ENCODE data around the gene STK38L. TPM values are rescaled to one million over a fixed set of nuclear protein-coding genes. Genes with fewer than 3 reads are reported as not detected.
A peak's percentile ranks its signal among the peaks of the same experiment; 100 is the strongest.

The STK38L gene
- total and polyA plus RNA-seq, 10 donors = 6.4 to 39.8 (median 26.3) TPM

DNA sequence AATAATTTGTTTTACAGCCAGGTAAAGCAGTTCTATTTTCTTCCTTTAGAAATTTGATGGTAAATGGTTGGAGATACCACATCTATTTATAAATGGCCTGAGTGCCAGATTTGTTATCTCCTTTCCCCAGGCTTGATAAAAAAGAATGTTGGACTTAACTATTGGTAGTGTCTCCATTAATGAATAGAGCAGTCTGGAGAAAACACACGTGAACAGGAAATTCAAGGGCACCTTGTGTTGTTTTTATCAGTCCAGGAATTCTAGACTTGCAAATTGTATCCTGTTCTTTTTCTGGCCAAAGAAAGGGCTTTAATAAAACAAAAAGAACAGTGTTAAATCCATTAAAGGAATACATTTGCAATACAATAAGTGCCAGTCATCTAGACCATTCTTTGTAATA is 47.8 kb downstream of the STK38L start:
- peak overlapping the region in 1 of 8 donors; percentile 19 for H3K27ac ChIP-seq

DNA sequence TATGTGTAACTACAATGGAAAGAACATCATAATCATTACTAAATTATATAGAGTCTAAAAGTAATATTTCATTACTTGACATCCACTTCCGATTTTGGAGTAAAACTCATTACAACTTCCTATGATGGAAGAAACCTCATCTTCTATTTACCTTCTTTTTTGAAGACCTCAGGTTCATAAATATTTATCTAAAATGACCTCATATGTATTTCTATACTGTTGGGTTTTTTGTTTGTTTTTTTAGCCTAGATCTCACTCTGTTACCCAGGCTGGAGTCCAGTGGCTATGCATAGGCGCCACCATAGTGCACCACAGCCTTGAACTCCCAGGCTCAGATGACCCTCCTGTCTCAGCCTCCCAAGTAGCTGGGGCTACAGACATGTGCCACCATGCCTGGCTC is 48.6 kb downstream of the STK38L start:
- Histone ChIP-seq H3K36me3 (peaks cover 0 to 7% (median 0%) of the 10 kb centered on the region in 6 donors), H3K4me1 (peaks cover 0 to 24% (median 0%) of the 10 kb centered on the region in 6 donors), H3K9me3 (no peaks in the 10 kb centered on the region), H3K4me3 (no peak overlapping the region), H3K27ac (no peak overlapping the region), H3K27me3 (replicated peaks in 1 of 7) (no peaks in the 10 kb centered on the region)
- intact Hi-C loops (cut with DNase I; ENCODE audit: low total_unique reads) = no loop called here
- TF ChIP-seq POLR2AphosphoS5 (IDR thresholded peaks at IDR 0.05) (no peak), POLR2A (IDR thresholded peaks at IDR 0.05) (no peak)
- TF ChIP-seq, protein P1, sequence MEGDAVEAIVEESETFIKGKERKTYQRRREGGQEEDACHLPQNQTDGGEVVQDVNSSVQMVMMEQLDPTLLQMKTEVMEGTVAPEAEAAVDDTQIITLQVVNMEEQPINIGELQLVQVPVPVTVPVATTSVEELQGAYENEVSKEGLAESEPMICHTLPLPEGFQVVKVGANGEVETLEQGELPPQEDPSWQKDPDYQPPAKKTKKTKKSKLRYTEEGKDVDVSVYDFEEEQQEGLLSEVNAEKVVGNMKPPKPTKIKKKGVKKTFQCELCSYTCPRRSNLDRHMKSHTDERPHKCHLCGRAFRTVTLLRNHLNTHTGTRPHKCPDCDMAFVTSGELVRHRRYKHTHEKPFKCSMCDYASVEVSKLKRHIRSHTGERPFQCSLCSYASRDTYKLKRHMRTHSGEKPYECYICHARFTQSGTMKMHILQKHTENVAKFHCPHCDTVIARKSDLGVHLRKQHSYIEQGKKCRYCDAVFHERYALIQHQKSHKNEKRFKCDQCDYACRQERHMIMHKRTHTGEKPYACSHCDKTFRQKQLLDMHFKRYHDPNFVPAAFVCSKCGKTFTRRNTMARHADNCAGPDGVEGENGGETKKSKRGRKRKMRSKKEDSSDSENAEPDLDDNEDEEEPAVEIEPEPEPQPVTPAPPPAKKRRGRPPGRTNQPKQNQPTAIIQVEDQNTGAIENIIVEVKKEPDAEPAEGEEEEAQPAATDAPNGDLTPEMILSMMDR (IDR thresholded peaks at IDR 0.05 in 8 of 11, conservative IDR thresholded peaks at IDR 0.05 in 3 of 11) = no peak
- no peak for DNase-seq
- 85 to 90% (median 89%) methylated on average over 2 of the region's 2 CpGs for WGBS, 5 donors

More for the DNA sequence above, 47.8 kb downstream of the STK38L start:
- intact Hi-C loops (cut with DNase I; ENCODE audit: low total_unique reads) = no loop called here
- H3K27me3 ChIP-seq (replicated peaks in 1 of 7) = no peaks in the 10 kb centered on the region
- H3K9me3 ChIP-seq = no peaks in the 10 kb centered on the region
- H3K4me1 ChIP-seq = peaks cover 0 to 24% (median 0%) of the 10 kb centered on the region in 6 donors
- 38 to 59% (median 47%) methylated on average over 1 of the region's 1 CpG for WGBS, 5 donors
- no peaks in the 10 kb centered on the region for H3K36me3 ChIP-seq
- DNase-seq = no peak
- TF ChIP-seq POLR2A (IDR thresholded peaks at IDR 0.05) (no peak), POLR2AphosphoS5 (IDR thresholded peaks at IDR 0.05) (no peak)
- no peak overlapping the region for H3K4me3 ChIP-seq

DNA sequence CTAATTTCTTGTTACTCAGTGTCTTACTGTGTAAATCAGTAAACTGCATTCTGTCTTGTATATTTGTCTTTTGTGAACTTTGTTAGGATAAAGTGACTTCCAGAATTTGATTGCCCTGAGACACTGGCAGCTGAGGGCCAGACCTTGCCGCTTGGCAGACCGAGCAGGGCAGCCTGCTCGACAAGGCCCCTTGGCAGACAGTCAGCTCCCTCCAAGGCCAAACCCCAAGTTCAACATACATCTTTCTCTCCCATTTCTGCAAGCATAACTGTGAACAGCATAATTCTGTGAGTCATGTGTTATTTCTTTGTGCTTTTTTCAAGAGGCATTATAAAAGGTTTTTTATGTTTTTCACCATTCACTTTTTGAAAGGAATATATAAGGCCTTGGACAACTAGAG is 49.4 kb downstream of the STK38L start:
- DNase-seq = no peak
- no peak overlapping the region for H3K4me3 ChIP-seq
- H3K4me1 ChIP-seq = peaks cover 0 to 24% (median 0%) of the 10 kb centered on the region in 6 donors
- TF ChIP-seq POLR2A (IDR thresholded peaks at IDR 0.05) (no peak), POLR2AphosphoS5 (IDR thresholded peaks at IDR 0.05) (no peak)
- TF ChIP-seq, protein P1 (IDR thresholded peaks at IDR 0.05 in 8 of 11, conservative IDR thresholded peaks at IDR 0.05 in 3 of 11) = no peak
- no peak overlapping the region for H3K27ac ChIP-seq
- H3K27me3 ChIP-seq (replicated peaks in 1 of 7) = no peaks in the 10 kb centered on the region
- peaks cover 0 to 14% (median 4%) of the 10 kb centered on the region in 6 donors for H3K36me3 ChIP-seq
- 48 to 79% (median 61%) methylated on average over 3 of the region's 3 CpGs for whole genome bisulfite sequencing, 5 donors
- no peaks in the 10 kb centered on the region for H3K9me3 ChIP-seq
- intact Hi-C loops (cut with DNase I; ENCODE audit: low total_unique reads) = no loop called here

DNA sequence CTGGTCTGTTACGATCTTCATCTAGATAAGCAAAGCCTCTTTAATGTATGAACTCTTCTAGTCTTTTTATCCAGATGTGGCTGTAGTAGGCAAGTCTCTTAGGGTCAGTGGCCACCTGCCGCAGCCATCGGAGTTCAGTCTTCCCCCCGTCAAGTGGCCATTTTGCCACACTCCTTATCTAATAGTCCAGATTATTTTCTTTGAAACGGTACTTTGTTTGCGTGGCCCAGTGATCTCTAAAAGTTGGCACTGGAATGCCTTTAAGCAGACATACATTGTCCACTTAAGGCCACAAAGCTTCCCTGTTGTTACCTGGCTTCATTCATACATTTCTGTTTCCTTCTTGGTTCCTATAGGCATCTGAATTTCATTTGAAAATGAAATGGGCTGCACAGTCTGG is 52.6 kb downstream of the STK38L start:
- TF ChIP-seq POLR2AphosphoS5 (IDR thresholded peaks at IDR 0.05) (no peak), POLR2A (IDR thresholded peaks at IDR 0.05) (no peak)
- TF ChIP-seq, protein P1 (IDR thresholded peaks at IDR 0.05 in 8 of 11, conservative IDR thresholded peaks at IDR 0.05 in 3 of 11) = no peak
- H3K27me3 ChIP-seq (replicated peaks in 1 of 7) = no peaks in the 10 kb centered on the region
- no peaks in the 10 kb centered on the region for H3K9me3 ChIP-seq
- WGBS, 5 donors = 77 to 99% (median 88%) methylated on average over 6 of the region's 6 CpGs
- no peak for DNase-seq
- intact Hi-C loops (cut with DNase I; ENCODE audit: low total_unique reads) = no loop called here
- H3K36me3 ChIP-seq = peaks cover 0 to 46% (median 16%) of the 10 kb centered on the region in 6 donors
- H3K4me3 ChIP-seq = no peak overlapping the region
- peaks cover 0 to 13% (median 0%) of the 10 kb centered on the region in 6 donors for H3K4me1 ChIP-seq
- H3K27ac ChIP-seq = no peak overlapping the region

Measured in spleen (tissue), 11 donors.